ENCODE data around the gene FBLN1.

The FBLN1 gene

DNA sequence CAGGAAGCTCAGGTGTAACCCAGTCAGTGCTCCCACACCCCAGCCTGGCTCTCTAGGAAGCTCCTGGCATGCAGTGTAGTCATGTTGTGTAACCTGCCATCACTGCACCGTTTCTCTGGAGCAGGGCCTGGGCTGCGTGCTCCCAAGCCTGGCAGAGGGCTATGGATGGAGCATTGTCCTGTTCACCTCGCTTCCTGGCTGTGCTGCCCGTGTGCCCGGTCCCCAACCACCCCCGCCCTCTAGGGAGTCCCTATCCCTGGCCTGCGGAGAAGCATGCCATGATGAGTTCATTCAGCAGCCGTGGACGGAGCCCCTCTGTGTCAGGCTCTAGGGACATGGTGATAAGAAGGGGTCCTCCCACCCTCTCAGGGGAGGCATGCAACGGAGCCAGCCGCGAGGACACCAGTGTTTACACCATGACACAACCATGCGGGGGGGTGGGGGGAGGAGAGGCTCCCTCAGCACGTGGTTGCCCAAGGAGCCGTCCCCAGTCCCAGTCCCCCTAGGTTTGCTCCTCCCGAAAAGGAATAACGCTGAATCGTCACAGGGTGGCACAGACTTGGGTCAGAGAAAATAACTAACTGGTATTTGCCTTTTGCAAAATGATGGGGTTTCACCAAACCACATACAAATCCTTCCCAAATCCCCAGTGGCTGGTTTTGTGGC, 73.1 kb downstream of the FBLN1 start:
- DNase-seq: no peak
- in situ Hi-C loops (cut with HindIII; ENCODE audit: low pct_ligation_motif_present, low pct_unique_long_range_greater_than_20kb, low sequenced_read_pairs): no loop called here

DNA sequence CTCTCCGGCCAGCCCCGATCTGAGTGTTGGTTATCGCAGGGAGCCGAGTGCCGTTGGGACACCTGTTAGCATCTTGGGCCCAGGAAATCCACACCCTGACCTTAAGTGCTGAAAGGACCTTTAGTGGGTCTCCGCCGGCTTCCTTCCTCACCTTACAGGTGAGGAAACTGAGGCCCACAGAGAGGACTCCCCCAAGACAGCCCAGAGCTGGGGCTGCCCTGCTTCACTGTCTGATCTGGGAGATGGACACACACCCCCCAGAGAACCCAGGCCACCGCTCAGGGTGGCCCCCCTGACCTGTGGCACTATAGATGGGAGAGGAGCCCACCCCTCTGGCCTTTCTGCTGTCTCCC, 73.6 kb downstream of the FBLN1 start:
- DNase-seq: no peak
- in situ Hi-C loops (cut with HindIII; ENCODE audit: low pct_ligation_motif_present, low pct_unique_long_range_greater_than_20kb, low sequenced_read_pairs): no loop called here

DNA sequence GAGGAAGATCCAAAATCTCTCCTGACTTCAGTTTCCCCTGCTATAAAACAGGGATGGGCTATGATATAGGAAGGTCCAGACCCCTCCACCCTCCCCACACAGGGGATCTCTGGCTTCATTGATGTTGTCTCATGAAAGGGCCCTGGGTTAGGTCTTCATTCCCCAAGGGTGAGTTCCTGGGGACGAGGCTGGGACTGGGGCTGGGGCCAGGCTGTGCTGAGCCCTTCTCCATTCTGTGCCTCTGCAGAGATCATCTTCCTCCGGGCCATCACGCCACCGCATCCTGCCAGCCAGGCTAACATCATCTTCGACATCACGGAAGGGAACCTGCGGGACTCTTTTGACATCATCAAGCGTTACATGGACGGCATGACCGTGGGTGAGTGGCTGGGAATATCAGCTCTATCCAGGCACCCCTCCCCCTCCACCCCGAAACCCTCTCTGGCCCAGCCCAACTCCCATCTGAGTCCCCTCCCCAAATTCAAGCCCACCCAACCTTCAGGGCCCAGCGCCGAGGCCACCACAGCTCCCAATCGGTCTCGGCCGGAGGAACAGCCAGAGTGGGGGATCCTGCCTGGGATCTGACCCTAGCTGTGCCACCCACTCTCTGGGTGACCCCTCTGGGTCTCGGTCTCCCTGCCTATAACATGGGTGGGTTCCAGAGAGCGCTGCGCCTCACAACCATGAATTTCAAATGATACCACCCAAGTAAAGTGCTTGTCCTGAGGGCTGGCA, 74.2 kb downstream of the FBLN1 start:
- in situ Hi-C loops (cut with HindIII; ENCODE audit: low pct_ligation_motif_present, low pct_unique_long_range_greater_than_20kb, low sequenced_read_pairs): no loop called here
- DNase-seq: no peak

DNA sequence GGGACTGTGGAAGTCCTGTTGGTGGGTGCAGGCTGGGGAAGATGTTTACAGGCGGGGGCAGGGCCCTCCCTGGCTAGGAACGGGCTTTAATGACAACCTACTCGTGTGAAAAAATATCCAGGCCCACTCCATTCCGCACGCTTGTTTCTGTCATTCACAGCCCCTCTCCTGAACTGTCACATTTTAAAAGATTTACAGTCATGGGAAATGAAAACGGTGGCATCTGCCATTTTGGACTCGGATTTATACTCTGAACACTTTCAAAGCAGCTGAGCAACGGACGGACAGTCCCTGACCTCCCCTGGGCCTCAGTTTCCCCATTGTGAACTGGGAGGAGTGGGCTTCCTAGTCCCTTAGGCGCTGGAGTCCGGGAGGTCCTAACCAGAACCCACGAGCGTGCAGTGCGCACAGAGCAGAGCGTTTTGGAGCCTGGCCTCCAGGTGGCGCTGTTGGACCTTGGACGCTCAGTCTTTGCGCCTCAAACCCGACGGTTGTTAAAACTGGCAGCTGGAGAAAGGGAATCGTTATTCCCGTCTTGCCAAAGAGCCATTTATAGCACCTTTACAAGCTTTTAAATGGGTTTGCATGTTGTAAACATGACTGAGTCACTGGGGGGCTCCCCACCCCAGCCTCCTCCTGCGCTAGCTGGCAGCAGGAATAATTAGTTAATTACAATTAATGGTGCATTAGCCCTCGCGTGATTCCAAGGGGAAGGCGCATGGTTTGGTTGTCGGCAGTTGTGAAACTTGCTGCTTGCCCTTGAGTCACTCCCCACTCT, 75.3 kb downstream of the FBLN1 start:
- DNase-seq: peak; percentile 81
- in situ Hi-C loops (cut with HindIII; ENCODE audit: low pct_ligation_motif_present, low pct_unique_long_range_greater_than_20kb, low sequenced_read_pairs): no loop called here

DNA sequence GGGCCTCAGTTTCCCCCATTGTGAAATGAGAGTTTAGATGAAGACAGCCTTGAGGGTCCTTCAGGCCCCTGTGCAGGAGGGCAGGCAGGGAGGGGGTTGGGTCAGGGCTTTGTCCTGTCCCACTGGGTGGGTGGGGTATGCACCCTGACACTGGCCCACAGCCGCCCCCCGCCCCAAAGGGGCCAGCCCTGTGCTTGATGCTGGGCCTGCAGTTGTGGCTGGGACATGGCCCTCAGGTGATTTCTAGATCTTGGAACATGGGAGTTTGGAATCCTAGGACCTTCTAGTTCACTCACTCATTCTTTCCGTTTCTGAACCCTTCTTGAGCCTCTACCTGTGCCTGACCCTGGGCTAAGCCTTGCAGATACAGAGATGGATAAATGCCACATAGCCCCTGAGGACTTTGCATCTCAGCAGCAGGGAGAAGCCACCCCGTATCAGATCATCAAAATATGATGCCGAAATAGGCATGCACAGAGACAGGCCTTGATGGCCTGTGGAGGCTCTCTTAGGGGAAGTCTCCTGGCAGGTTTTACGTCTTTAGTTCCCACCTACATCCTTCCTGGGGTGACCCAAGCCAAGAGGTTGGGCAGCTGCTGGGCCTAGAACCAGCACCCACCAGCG, 76.0 kb downstream of the FBLN1 start:
- in situ Hi-C loops (cut with HindIII; ENCODE audit: low pct_ligation_motif_present, low pct_unique_long_range_greater_than_20kb, low sequenced_read_pairs): no loop called here
- DNase-seq: no peak

DNA sequence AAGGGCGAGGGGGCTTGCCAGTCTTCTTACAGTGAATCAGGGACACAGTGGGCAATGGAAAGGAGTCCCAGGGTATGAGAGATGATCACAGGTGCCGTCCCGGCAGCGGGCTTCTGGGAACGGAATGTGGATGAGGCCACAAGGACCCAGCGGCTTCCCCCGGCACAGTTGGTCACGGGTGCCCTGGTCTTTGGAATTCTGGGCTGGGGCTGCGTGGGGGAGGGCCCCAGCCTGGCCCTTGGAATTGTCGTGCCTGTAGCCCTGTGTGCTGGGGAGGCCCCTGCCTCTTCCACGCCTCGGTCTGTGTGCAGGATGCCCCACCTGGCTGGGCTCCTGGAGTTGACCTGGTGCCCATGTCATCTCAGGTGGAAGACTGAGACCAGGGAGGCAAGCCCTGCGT, 76.6 kb downstream of the FBLN1 start:
- DNase-seq: no peak
- in situ Hi-C loops (cut with HindIII; ENCODE audit: low pct_ligation_motif_present, low pct_unique_long_range_greater_than_20kb, low sequenced_read_pairs): no loop called here

DNA sequence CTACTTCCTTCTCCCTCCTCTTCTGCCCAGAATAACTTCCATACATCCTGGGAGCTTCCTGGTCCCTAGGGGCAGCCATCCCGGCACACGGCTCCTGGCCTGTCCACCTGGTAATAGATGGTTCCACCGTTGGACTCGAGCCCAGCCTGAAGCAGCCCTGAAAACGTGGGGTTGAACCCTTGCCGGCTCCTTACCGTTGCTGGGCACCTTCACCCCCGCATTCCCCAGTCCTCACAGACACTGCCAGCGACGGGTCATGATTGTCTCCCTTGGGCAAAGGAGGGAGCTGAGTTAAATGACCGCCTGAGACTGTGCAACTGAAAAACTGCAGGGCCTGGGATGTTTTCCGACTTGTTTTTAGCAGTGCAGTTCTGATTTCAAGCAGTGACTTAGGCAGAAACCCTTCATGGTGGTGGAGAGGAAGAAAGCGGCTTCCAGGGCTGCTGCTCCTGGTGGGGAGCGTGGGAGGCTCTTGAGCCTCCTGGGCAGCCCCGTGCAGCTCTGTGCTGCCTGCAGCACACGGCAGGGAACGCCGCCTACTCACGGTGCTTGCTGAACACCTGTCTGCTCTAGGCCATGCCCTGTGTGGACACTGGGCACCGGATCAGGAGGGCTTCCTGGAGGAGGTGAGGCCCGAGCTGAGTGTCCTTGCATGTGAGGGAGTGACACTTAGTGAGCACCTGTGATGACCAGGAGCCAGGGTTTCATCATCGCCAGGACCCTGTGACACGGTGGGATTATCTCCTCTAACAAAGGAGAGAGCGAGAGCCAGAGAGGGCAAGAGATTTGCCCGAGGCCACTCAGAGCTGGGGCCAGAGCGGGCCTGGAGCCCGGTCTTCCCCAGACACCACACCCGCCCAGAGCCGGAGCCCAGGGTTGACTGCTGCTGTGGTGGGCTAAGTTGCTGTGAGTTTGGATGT, 77.4 kb downstream of the FBLN1 start:
- in situ Hi-C loops (cut with HindIII; ENCODE audit: low pct_ligation_motif_present, low pct_unique_long_range_greater_than_20kb, low sequenced_read_pairs): no loop called here
- DNase-seq: no peak

DNA sequence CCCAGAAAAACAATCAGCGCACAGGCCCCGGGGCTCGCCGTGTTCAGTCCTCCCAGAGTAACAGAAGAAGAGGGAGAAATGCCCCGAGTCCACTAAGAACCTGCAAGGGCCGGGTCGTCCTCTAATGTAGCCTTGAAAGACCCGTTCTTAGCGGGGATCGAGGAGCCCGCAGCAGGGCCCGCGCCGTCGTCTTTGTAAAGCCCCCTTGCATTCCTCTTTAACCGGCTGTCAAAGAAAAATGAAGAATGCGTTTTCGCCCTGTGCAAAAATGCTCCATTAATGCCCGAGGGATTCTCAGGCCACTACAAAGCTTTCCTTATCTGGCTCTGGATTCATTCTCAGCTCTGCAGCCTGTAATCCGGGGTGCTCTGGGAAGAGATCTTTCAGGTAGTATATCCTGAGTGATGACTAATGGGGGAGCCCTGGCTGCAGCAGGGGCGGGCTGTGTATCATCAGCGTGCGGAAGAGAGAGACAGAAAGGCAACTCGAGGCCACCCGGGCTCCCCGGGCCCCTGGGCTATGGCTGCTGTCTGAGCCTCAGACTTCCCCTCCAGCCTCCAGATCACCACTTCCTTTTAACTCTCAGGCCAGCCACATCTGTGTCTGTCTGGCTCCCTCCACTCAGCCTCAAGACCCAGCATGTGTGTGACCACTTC, 78.2 kb downstream of the FBLN1 start:
- in situ Hi-C loops (cut with HindIII; ENCODE audit: low pct_ligation_motif_present, low pct_unique_long_range_greater_than_20kb, low sequenced_read_pairs): no loop called here
- DNase-seq: no peak

DNA sequence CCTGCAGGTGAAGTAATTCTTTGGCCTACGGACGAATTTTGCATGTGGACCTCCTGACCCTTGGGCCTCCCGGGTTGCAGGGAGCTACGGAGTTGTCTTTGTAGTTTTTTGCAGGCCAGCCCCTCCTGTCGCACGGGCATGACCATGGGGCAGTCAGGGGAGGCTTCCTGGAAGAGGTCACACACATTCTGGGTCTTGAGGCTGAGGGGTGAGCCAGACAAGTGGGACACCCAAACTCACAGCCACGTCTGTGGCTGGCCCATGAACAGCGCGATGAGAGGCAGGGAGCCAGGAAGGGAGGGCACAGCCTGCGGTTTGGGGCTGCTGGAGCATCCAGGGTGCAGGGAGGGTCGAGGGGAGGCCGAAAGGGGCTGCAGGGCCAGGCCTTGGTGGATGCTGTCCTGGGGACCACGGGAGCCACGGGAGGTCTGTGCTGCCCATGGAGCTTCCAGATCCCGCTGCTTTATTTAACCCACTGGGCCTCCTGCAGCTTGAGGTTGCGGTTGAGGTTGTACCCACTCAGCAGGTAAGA, 78.9 kb downstream of the FBLN1 start:
- in situ Hi-C loops (cut with HindIII; ENCODE audit: low pct_ligation_motif_present, low pct_unique_long_range_greater_than_20kb, low sequenced_read_pairs): no loop called here
- DNase-seq: no peak

DNA sequence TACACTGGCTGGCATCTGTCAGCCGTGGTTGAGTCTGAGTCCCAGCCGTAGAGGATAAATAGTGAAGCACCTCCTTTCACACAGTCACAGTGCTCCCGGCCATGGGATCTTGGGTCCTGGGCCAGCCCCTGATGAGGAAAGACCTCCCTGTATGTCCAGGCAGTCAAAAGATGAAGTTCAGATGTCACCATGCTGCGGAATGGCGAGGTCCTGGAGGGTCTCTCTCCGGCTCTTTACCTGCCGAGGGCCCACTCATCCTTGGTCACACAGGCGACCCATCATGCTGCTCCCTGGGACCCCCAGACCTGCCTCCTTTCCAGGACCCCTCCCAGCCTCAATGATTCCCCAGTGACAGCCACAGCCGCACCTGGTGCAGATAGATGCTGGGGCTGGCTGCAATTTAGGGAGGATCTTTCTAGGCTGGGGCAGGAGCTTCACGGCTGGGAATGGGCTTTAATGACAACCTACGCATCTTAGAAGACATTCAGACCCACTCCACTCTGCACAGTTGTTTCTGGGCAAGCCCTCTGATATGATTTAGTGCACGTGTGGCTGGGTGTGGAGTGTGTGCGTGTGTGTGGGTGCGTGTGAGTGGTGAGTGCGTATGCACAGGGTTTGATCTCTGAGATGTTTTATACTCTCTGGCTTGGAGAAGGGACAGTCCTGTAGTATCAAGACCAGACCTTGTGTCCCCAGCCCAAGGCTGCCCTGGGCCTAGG, 79.7 kb downstream of the FBLN1 start:
- DNase-seq: no peak
- in situ Hi-C loops (cut with HindIII; ENCODE audit: low pct_ligation_motif_present, low pct_unique_long_range_greater_than_20kb, low sequenced_read_pairs): no loop called here

DNA sequence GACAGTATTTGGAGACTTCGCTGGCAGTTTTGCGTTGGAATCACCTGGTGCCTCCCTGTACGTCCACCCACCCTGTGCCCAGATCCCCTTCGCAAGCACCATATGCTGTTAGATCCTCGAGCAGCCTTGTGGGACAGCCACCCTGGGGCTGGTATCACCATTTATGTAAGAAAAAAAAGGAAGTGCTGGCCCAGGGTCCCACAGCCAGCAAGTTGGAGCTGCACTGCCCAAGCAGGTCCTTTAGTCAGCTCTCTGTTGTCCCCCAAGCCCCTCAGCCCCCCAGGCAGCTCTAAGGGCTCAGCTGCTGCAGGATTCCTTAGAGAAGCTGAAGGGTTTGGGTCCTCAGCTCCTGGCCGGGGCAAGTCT, 80.3 kb downstream of the FBLN1 start:
- no peak for DNase-seq
- in situ Hi-C loops (cut with HindIII; ENCODE audit: low pct_ligation_motif_present, low pct_unique_long_range_greater_than_20kb, low sequenced_read_pairs): no loop called here

DNA sequence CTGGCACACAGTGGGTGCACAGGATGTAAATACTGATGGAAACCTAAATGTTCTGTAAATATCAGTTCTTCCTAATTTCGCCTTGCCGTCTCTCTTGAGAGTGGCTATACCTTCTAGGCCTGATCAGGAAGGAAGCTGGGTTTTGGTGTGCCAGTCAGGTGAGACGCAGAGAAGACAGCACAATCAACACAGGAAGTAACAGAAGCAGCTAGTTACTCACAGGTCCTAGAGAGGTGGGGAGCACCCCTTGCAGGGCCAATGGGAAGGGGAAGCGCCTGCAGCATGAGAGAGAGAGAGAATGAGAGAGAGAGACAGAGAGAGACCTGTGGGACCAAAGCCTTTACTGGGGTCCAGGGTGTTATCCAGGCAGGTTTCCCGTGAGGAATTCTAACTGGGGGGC, 80.8 kb downstream of the FBLN1 start:
- in situ Hi-C loops (cut with HindIII; ENCODE audit: low pct_ligation_motif_present, low pct_unique_long_range_greater_than_20kb, low sequenced_read_pairs): no loop called here
- DNase-seq: no peak

DNA sequence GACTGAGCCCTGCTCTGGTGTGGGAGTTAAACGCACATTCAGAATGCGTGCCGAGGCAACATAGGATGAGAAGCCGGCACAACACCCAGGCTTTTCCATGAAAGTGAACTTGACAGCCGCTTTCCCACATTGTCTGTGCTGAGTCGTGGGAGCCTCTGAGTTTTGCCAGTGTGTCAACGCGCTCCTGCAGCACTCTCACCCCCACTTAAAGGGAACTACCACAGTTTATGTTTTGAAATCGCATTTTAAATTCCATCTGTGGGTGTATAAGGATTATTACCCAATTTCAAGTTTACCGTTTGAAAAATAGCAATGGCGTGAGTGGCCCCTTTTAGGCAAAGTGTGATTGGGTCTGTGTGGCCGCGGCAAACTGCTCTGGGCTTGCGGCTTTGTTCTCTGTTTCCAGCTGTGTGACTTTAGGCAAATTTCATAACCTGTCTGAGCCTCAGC, 81.5 kb downstream of the FBLN1 start:
- in situ Hi-C loops (cut with HindIII; ENCODE audit: low pct_ligation_motif_present, low pct_unique_long_range_greater_than_20kb, low sequenced_read_pairs): no loop called here

DNA sequence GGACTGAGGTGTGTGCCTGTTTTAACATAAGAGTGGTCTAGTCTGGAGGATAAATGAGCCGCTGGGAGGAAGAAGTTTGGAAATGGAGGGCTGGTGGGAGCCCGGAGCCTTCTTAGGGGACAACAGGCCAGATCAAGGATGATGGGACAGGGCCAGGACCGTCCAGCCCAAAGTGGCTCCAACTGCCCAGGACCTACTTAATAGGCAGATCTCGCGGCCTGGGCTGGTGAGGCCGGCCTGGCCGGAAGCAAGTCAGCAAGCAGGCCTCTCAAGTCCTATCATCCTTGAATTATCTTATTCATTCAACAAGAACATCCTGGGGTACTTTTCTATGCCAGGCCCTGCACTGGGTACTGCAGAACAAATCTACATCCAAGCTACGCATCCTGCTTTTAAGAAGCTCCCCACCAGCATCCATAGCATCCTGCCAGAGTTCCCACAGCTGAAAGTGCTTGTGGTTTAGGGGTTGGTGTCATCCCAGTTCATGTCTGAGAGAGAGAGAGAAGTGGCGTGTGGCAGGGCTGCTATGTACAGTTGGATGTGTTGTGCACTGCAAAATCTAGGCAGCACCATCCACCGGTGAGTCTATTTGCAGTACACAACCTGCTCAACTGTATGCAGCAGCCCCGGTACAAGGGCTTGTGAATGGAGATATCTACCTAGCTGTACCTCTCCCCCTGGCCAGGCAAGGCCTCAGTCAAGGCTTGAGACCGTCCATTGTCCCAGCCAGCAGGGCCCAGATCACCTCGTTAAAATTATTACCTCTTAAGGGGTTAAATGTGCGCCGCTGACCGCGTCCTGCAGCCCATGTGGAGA, 82.1 kb downstream of the FBLN1 start:
- DNase-seq: no peak
- in situ Hi-C loops (cut with HindIII; ENCODE audit: low pct_ligation_motif_present, low pct_unique_long_range_greater_than_20kb, low sequenced_read_pairs): no loop called here

More for the DNA sequence above, 81.5 kb downstream of the FBLN1 start:
- DNase-seq: no peak

DNA sequence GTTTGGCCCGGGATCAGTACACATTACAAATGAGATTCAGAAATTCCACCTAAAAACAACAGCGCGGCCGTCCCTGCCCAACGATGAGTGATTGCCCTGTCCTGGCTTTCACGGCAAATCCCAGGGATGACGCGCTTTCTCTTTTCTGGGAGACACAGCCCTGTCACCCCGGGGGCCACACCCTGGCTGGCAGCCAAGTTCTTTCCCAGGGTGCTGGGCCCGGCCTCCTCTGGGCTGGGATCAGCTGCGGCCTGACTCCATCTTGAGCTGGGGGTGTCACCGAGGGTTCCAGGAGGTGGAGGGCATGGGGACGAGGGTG, 82.7 kb downstream of the FBLN1 start:
- no peak for DNase-seq
- in situ Hi-C loops (cut with HindIII; ENCODE audit: low pct_ligation_motif_present, low pct_unique_long_range_greater_than_20kb, low sequenced_read_pairs): no loop called here

DNA sequence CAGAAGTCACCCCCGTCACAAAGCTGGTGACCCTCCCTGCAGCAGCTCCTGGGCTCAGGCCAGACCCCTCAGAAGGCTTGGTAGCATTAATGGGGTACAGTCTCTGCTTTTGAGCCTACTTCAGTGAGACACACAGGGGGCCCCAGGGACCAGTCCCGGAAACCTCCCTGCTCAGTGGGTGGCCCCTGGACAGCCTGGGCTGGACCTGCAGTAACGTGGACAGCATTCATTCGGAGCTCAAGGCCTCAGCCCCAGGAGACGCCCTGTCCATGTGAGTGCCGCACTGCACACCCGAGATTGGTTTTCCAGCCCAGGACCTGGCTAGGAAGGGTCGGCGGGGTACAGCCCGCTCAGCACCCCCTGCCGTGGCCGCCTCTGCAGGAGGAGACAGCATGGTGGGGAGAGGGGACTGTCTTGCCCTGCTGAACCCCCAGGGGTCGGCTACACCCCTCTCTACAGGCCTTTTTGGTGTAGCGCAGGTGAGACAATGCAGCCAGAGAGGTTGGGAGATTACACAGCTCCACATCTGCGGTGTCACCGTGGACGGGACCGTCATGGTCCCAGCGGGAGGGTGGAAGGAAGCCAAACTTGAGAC, 83.4 kb downstream of the FBLN1 start:
- no peak for DNase-seq
- in situ Hi-C loops (cut with HindIII; ENCODE audit: low pct_ligation_motif_present, low pct_unique_long_range_greater_than_20kb, low sequenced_read_pairs): no loop called here

All from ACHN (cell line).